GM06990 (cell line): ENCODE measurements around the gene TRAF3.

ENCODE experiments used
- DNase-seq: peaks from one replicate; pipeline ENCODE4 v3.0.0-alpha.2; 2011; ENCODE audit not compliant: insufficient read length; ENCODE audit errors: extremely low read depth
- H3K27me3 ChIP-seq: replicated peaks from 2 replicates; pipeline ENCODE4 v1.6.0; 2011; ENCODE audit warnings: low read length; ENCODE audit not compliant: control insufficient read depth, insufficient read depth
- H3K36me3 ChIP-seq: 2 replicates; pipeline ENCODE4 v1.5.1; 2011; ENCODE audit warnings: low read length; ENCODE audit not compliant: control insufficient read depth, insufficient read depth
- H3K4me3 ChIP-seq: replicated peaks from 2 replicates; pipeline ENCODE4 v1.5.1; 2011; ENCODE audit warnings: low read depth, mild to moderate bottlenecking, control low read depth, low read length
- CTCF ChIP-seq: IDR thresholded peaks from 2 replicates; pipeline ENCODE4 v1.5.1; 2011; ENCODE audit warnings: low read length, control low read depth, mild to moderate bottlenecking, inconsistent platforms; ENCODE audit not compliant: insufficient read depth, poor library complexity, severe bottlenecking

TRAF3 gene

GRCh38 chr14:102955636-102956408 is 178.6 kb downstream of the TRAF3 start:
- no peak for DNase-seq
- no peak for TF ChIP-seq CTCF
- no peaks in the 10 kb centered on the region for H3K27me3 ChIP-seq
- peaks cover 5% of the 10 kb centered on the region for H3K36me3 ChIP-seq
- no peak overlapping the region for H3K4me3 ChIP-seq

GRCh38 chr14:102957222-102957621 is 180.0 kb downstream of the TRAF3 start:
- no peak for TF ChIP-seq CTCF
- Histone ChIP-seq H3K36me3 (peaks cover 5% of the 10 kb centered on the region), H3K4me3 (no peak overlapping the region), H3K27me3 (no peaks in the 10 kb centered on the region)
- no peak for DNase-seq

GRCh38 chr14:102958461-102958860 is 181.2 kb downstream of the TRAF3 start:
- Histone ChIP-seq H3K36me3 (peaks cover 6% of the 10 kb centered on the region), H3K27me3 (no peaks in the 10 kb centered on the region), H3K4me3 (no peak overlapping the region)
- DNase-seq = no peak
- TF ChIP-seq CTCF = no peak
